GM18511 (cell line): Measurements from ENCODE around the gene CDC34.
A peak's percentile ranks its signal among the peaks of the same experiment; 100 is the strongest.

Experiments used
- ATAC-seq: cut with Tn5 transposase; IDR thresholded peaks from one replicate; pipeline ENCODE4 v1.9.1; 2021; ENCODE audit warnings: mild to moderate bottlenecking, moderate library complexity; ENCODE audit not compliant: unreplicated experiment

CDC34 gene

GRCh38 chr19:497491-497868, 34.1 kb upstream of the CDC34 start:
- ATAC-seq = no peak

- no peak for ATAC-seq
Observed at GRCh38 chr19:497869-498510, 33.6 kb upstream of the CDC34 start.

- no peak for ATAC-seq
Observed at GRCh38 chr19:498511-498891, 33.1 kb upstream of the CDC34 start.

- ATAC-seq = no peak
Observed at GRCh38 chr19:498977-499623, 32.5 kb upstream of the CDC34 start.

GRCh38 chr19:501646-502045, 29.9 kb upstream of the CDC34 start:
- no peak for ATAC-seq

GRCh38 chr19:504616-505015, 26.9 kb upstream of the CDC34 start:
- ATAC-seq = no peak

GRCh38 chr19:506404-507285, 24.9 kb upstream of the CDC34 start:
- ATAC-seq = peak; percentile 73

GRCh38 chr19:507286-508203, 24.0 kb upstream of the CDC34 start, which contains the start of gene TPGS1:
Gene TPGS1, plus strand, starts transcription at chr19:507497. Its CDS starts 10 bp downstream, at chr19:507507.
- ATAC-seq = peak; percentile 66

- ATAC-seq = no peak
Observed at GRCh38 chr19:508204-509150, 23.1 kb upstream of the CDC34 start.

- ATAC-seq = no peak
Observed at GRCh38 chr19:510606-511100, 20.9 kb upstream of the CDC34 start.

- ATAC-seq = no peak
Observed at GRCh38 chr19:511101-511851, 20.3 kb upstream of the CDC34 start.

GRCh38 chr19:512547-513365, 18.8 kb upstream of the CDC34 start:
- ATAC-seq = no peak

GRCh38 chr19:513368-514165, 18.0 kb upstream of the CDC34 start:
- no peak for ATAC-seq

- ATAC-seq = no peak
Observed at GRCh38 chr19:514166-514663, 17.3 kb upstream of the CDC34 start.

- no peak for ATAC-seq
Observed at GRCh38 chr19:517721-518597, 13.6 kb upstream of the CDC34 start.
